Islet of Langerhans (tissue), 1 donor: ENCODE results near the gene TUBG1.

ENCODE experiments used
- FAIRE-seq: peaks from one replicate; lab custom pipeline; 2011; peaks lifted over from hg19 to GRCh38; lab: Jason Lieb, UNC

The TUBG1 gene

DNA sequence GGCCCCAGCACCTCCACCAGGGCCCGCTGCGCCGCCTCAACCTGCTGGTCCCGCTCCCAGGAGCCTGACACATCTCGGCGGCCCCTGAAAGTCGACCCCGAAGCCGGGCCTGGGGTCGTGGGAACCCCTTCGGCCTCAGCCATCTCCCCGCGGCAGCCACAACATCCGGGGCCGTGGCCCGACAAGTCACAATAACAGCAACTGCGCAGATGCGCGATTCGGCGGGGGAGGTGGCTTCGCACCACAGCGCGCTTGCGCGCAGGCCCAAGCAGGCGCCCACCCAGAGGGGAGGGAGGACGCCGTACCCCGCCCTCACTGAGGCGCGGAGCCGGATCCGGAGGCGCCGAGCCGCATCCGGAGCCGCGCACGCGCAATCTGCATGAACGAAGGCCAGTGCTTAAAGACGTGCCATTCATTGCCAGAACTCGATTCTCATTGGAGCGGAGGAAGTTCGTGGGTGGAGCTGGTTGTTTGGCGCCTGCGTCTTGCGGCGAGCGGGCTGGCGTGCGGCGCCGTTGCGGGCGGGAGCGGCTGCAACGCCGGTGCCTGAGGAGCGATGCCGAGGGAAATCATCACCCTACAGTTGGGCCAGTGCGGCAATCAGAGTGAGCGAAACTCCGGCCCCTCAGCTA lies at the start of gene TUBG1, which contains the start of gene RETREG3:
TUBG1 (plus strand) TSS at position 502 of the 632 bp plus-strand sequence; CDS start at position 557, 55 bp downstream.
RETREG3 (minus strand) TSS at position 193 of the 632 bp plus-strand sequence; CDS start at position 143, 50 bp downstream.
- FAIRE-seq = peak; percentile 30

DNA sequence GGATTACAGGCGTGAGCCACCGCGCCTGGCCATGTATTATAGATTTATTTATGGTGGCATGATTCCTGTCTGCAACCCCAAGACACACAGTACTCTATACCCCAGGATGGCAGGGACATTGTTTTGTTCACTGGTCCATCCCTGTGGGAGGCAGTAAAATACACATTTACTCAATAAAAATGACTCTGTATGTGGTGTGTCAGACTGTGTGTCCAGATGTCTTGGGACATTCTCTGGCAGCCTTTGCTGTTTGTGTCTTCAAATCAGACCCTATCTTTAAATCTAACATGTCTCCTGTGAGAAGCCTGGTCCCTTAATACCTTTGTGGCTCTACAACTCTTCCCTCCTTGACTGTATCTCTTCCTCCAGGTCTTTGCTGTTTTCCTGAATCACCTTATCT lies 49.2 kb upstream of the TUBG1 start:
- no peak for FAIRE-seq

DNA sequence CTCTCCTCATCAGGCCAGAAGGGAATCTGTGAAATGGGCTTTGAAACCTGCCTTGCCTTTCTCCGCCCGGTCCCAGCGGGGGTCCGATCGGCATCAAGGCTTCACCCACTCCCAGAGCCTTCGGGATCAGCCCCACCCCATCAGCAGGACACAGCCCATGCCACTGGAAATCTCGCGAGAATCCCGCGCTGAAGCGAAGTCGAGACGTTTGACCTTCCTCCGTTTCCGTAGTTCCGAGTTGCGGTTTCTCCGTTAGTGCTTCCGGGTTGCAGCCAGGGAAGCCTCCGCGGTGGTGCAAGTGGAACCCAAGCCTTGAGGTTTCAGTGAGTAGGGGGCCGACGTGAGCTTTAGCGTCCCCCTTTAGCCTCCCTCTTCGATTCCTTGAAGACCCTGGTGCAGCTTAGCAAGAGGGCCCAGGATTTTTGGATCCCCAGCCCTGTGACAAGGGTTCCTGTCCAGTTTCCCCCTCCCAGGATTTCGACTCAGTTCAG lies 47.5 kb upstream of the TUBG1 start, which contains the start of gene COASY:
COASY (plus strand) TSS at position 252 of the 491 bp plus-strand sequence. CDS start 475 bp downstream, outside the sequence.
- FAIRE-seq = peak; percentile 79

DNA sequence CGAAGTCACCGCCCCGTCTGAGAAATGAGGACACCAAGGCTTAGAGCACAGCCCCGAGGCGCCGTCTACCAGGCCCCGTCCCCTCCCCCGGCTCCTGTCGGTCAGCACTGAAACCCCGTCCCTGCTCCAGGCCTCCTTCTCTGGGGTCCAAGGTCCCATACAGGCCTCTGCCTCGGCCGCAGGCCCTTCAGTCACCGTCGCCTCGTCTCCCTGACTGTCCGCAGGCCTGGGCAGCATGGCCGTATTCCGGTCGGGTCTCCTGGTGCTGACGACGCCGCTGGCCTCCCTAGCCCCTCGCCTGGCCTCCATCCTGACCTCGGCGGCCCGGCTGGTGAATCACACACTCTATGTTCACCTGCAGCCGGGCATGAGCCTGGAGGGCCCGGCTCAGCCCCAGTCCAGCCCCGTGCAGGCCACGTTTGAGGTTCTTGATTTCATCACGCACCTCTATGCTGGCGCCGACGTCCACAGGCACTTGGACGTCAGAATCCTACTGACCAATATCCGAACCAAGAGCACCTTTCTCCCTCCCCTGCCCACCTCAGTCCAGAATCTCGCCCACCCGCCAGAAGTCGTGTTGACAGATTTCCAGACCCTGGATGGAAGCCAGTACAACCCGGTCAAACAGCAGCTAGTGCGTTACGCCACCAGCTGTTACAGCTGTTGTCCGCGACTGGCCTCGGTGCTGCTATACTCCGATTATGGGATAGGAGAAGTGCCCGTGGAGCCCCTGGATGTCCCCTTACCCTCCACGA lies 46.9 kb upstream of the TUBG1 start:
- no peak for FAIRE-seq

DNA sequence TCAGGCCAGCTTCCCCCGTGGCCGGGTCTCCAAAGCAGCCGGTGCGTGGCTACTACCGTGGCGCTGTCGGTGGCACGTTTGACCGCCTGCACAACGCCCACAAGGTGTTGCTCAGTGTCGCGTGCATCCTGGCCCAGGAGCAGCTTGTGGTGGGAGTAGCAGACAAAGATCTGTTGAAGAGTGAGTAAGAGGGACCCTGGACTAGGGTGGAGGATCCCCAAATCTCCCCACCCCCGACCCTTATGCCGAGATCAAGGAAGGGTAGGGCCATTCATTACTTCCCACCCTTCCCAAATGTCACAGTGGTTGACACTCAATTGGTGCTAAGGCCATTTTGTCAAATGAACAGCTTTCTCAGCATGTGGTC lies 46.4 kb upstream of the TUBG1 start:
- no peak for FAIRE-seq

DNA sequence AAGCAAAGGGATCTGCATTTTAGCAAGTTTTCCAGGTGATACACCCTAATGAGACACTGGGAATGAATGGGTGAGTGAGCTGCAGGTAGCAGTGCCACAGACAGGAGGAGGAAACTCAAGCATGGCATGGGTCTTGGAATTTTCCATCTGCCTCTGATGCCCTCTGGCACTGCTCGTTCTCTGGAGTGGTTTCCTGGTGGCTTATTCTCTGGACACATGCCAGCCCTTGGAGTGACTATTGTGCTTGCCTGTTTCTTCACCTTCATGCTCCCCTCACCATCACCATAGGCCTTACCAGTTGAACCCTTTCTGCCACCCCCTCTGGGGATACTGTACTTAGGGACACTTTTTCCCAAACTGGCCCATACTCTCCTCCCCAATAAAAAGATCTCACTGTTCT lies 45.9 kb upstream of the TUBG1 start:
- no peak for FAIRE-seq

DNA sequence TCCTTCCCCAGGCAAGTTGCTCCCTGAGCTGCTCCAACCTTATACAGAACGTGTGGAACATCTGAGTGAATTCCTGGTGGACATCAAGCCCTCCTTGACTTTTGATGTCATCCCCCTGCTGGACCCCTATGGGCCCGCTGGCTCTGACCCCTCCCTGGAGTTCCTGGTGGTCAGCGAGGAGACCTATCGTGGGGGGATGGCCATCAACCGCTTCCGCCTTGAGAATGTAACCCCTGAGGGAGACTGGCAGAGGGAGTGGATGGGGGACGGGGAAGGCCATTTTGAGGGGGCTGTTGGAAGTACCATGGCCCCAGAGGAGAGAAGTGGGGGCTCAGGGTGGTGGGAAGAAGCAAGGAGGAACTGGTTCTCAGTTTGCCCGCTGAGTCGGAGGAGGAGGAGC lies 45.5 kb upstream of the TUBG1 start:
- no peak for FAIRE-seq

DNA sequence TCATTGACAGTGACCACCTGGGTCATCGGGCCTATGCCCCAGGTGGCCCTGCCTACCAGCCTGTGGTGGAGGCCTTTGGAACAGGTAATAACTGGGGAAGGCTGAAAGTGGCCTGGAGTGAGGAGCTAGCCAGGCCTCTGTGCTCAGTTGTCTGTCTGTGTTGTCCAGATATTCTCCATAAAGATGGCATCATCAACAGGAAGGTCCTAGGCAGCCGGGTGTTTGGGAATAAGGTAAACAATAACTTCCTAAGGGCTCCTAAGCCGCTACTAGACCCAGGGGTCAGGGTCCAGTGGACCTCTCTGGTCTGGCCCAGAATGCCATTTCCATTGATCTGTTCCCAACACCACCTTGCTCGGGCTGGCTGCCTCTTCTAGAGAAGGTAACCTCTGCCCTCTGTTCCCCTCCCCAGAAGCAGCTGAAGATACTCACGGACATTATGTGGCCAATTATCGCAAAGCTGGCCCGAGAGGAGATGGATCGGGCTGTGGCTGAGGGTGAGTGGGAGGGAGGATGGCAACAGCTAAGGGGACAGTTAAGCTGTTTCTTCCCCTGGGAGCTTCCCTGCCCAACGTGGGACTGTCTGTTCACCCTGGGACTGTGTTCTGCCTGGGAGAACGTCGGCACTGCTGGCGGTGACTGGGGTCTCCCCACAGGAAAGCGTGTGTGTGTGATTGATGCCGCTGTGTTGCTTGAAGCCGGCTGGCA lies 44.5 kb upstream of the TUBG1 start:
- FAIRE-seq = no peak

DNA sequence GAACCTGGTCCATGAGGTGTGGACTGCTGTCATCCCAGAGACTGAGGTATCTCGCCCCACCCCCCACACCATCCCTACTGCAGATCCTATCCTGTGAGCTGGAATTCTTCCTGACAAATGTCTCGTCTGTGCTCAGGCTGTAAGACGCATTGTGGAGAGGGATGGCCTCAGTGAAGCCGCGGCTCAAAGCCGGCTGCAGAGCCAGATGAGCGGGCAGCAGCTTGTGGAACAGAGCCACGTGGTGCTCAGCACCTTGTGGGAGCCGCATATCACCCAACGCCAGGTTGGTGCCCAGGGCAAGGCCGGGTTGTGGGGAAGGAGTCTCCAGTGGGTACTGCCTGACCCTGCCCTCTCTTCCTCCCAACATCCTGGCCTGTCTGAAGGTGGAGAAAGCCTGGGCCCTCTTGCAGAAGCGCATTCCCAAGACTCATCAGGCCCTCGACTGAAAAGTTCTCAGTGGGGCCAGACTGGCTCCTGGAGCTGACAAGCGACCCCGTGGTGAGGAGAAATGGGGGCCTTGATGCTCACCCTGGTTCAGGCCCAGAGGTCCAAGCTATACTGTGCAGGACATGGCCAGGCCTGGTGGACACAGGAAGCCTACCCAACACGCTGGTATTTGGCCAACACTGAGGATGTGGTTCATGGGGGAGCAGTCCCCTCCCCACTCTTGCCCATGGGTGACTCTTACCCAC lies 43.8 kb upstream of the TUBG1 start:
- no peak for FAIRE-seq

DNA sequence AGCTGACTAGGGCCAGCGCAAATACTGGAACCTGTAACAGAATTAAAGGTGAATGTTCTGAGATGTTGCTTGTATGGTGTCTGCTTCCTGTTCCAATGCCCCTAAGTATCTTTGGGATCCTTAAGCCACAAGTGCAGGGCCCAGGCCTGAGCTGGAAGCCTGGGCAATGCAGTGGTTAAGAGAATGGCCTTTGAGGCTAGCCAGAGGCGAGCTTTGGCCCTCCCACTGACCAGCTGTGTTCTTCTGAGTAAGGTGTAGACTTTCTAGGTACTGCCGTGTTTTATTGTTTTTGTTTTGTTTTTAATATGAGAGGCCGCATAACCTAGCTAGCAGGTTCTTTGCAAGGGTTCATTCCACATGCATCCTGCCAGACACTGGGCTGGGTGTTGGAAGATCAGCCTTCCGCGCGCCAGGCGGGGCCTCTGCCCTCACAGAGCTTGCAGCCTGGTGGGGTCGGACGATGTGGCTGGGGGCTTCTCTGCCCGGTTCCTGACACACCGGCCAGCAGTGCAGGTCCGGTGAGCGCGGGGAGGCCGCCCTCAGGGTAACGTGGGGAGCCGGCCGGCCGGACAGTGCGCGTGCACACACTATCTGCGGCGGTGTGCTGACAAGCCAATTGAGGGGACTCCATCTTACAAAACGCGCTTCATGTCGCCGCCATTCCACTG lies 43.1 kb upstream of the TUBG1 start:
- FAIRE-seq = no peak

DNA sequence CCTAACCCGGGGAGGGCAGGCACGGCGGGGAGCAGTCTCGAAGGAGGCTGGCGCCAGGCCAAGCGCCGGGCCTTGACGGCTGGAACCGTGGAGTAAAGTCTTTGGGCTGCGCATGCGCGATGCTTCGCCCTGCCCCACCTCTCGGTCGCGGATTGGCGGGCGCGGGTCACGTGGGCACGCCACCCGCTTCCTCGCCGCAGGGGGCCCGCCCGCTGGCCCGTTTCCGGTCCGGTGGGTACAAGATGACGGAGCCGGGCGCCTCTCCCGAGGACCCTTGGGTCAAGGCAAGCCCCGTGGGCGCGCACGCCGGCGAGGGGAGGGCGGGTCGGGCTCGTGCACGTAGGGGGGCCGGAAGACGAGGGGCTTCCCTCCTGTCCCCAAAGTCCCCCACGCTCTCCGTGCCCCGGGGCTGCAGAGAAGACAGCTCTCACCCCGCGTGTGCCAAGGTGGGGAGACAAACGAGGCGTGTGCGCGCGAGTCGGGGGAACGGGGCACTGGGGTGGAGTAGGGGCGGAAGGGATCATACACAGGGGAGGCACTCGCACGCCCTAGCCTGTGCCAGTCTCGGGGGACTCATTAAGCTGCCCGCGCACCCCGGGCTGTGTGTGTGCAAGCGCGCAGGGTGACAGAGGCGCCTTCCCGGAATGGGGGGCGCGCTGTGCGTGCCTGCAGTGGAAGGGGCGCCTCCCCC lies 42.5 kb upstream of the TUBG1 start, which contains the start of gene MLX:
MLX (plus strand) TSS at position 218 of the 691 bp plus-strand sequence; CDS start at position 243, 25 bp downstream.
- no peak for FAIRE-seq

DNA sequence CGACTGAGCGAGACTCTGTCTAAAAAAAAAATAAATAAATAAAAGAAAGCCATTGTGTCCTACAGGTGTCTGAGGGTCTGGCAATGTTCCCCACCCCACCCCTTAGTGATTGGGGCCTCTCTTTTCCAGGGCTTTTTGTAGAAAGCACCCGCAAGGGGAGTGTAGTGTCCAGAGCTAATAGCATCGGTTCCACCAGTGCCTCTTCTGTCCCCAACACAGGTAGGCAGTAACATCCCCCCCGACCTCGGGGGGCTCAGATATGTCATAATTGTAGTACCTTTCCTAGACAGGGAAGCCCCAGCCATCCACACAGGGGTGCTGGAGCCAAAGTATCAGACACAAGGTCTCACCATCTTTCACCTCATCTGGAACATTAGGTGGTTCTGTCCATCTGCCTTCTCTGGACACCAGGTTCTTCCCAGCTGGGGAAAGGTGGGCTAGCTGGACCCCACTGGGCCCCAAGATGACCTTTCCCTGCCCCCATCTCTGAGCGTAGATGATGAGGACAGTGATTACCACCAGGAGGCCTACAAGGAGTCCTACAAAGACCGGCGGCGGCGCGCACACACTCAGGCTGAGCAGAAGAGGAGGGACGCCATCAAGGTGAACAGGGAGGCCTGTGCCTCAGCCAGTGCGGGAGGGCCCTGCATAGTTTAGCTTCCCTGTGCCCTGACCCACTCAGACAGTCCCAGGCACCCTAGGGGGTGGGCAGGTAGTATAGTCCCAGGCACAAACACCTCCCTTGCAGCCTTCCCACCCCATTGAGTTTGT lies 41.0 kb upstream of the TUBG1 start:
- no peak for FAIRE-seq

DNA sequence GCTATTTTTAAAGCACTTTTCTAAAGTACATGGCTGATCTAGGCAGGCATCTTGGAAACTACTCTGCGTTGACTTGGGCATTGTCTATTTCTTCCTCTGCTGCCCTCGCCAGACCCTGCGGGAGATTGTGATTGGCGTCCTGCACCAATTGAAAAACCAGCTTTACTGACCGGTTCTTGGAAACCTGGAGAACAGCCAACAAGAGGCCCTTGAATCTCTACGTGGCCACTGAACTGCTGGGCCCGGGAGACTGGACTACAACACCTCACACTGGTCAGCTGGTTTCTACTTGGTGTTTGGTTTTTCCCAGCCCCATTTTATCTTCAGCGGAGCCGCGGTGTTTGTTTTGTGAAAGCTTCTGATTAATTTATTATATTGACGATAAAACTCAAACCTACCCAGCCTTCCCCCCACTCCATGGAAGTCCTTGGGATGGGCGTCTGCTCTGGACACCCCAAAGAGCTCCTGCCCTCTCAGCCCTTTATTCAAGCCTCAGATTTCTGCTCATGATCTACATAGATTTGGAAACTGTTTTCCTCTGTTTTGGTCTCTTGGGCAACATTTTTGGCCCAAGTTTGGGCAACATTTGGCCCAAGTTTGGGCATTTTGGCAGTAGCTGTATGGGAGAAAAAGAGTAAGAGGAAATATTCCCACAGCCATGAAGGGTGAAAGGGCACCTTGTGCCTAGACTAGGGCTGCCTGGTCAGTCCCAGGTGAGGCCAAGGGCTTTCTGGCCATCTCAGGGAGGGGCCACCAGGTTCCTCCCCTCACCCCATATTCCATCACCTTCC lies 37.9 kb upstream of the TUBG1 start:
- no peak for FAIRE-seq

DNA sequence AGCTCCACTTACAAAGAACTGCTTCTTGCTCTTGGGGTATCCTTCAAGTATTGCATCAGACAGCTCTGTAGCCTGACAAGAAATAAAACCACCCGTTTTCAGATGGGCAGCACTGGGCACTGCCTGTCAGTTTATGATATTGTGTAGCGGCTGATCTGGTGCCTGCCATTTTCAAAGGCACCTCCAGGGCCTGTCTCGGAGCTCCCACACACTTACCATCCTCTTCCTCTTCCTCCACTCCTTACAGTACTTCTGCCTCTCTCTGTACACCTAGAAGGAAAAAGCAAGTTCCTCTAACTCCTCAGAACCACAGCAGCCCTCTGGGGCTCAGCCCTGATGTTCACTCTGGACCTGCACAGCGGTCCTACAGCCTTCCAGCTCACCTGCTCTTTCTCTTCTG lies 36.4 kb upstream of the TUBG1 start:
- FAIRE-seq = no peak

DNA sequence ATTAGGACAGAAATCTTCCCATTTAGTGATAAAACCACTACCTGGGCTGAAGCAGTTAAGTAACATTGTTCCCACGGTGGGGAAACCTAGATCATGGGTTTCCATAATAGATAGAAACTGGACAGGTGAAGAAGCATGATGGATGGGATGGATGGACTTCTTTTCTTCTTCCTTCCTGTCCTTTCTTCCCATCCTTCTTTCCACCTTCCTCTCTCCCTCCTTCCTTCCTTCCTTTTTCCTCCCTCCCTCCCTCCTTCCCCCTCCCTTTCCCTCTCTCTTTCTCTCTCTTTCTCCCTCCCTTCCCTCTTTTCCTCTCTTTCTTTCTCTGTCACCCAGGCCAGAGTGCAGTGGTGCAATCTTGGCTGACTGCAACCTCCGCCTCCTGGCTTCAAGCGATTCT lies 35.0 kb upstream of the TUBG1 start:
- FAIRE-seq = no peak

DNA sequence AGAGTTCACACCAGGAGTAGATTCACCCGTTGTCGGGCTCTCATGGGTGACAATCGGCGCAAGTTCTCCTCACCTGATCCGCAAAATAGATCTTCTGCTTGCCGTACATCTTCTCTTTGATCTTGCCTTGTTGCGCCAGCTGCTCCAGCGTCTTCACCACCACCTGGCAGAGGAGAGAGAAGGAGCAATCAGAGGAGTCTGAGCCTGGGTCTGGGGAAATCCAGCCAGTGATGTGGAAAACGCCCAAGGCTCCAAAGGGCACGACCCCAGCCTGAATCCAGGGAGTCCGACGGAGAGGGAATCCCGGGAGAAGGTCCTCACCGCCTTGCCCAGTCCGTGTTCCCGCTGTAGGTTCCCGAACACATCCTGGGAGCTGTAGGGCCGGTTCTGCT lies 32.3 kb upstream of the TUBG1 start:
- no peak for FAIRE-seq

DNA sequence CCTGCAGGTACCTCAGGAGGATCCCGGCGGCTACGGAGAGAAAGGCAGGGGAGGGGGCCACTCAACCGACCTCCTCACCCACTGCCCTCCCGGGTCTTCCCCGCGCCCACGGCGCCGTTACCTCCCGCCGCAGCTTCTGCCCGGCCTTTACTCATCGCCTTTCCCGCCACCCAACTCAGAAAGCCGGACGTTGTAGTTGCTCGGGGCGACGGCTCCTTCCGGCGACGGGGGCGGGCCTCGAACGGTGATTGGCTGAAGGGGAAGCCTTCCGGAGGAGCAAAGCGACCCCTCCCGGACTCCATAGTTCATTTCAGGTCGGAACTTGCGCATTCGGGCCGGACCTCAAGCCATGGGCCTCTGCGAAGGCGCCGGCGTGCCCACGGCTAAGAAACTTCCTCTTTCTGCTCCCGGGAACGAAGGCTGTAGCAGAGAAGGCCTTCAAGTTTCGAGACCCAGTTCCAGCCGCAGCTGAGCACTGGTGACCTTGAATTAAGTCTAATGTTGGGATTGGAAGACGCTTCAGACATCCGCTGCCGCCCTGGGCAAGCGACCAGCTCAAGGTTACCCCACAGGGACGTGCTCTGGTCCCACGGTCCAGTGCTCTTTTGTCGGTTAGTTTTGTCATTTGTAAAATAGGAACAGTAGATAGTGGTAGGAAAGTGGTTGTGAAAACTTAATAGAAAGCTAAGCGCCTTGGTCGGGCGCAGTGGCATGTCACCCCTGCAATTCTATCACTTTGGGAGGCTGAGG lies 31.8 kb upstream of the TUBG1 start, which contains the start of gene PSMC3IP:
PSMC3IP (minus strand) TSS at position 198 of the 750 bp plus-strand sequence; CDS start at position 155, 43 bp downstream.
- no peak for FAIRE-seq

DNA sequence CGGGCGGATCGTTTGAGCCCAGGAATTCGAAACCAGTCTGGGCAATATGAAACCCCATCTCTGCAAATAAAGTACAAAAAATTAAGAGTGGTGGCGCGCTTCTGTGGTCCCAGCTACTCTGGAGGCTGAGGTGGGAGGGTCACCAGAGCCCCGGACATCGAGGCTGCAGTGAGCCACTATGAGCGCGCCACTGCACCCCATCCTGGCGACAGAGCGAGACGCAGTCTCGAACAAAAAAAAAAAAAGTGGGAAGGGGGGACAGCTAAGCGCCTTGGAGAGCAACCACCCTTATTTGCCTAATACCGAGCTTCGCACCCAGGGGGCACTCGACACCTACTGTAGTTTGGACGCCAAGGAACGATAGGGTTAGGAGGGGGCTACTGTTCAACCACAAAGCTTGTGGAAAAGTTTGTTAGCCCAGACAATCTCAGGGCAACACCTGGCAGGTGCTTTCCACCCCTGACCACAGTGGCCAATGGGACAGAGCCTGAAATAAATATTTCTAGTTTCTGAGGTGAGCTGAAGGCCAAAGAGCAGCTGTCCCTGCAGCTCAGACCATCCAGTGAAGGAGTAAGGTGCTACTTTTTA lies 31.1 kb upstream of the TUBG1 start:
- no peak for FAIRE-seq
